ENCODE data around the gene RNF126.

Gene RNF126

GRCh38 chr19:661427-662196, 1.4 kb downstream of the RNF126 start:
- no peak for DNase-seq

GRCh38 chr19:660793-661426, 2.1 kb downstream of the RNF126 start:
- DNase-seq = no peak

- no peak for DNase-seq
These were observed 3.8 kb downstream of the RNF126 start for GRCh38 chr19:658916-659839.

- DNase-seq = no peak
These were observed 4.8 kb downstream of the RNF126 start for GRCh38 chr19:658059-658839.

- no peak for DNase-seq
These were observed 5.4 kb downstream of the RNF126 start for GRCh38 chr19:657611-658010.

GRCh38 chr19:656751-657559, 6.1 kb downstream of the RNF126 start:
- no peak for DNase-seq

- DNase-seq = no peak
These were observed 7.3 kb downstream of the RNF126 start for GRCh38 chr19:655691-656090.

GRCh38 chr19:653425-653824, 9.6 kb downstream of the RNF126 start:
- DNase-seq = no peak

GRCh38 chr19:652467-653389, 10.3 kb downstream of the RNF126 start:
- no peak for DNase-seq

- DNase-seq = no peak
These were observed 11.0 kb downstream of the RNF126 start for GRCh38 chr19:651991-652390.

GRCh38 chr19:651114-651818, 11.7 kb downstream of the RNF126 start:
- DNase-seq = no peak

GRCh38 chr19:650121-650520, 12.9 kb downstream of the RNF126 start:
- no peak for DNase-seq

- no peak for DNase-seq
These were observed 13.9 kb downstream of the RNF126 start for GRCh38 chr19:648904-649801.

- no peak for DNase-seq
These were observed 14.7 kb downstream of the RNF126 start for GRCh38 chr19:648305-648704.

- DNase-seq = no peak
These were observed 15.3 kb downstream of the RNF126 start for GRCh38 chr19:647566-648284.

- DNase-seq = no peak
These were observed 16.0 kb downstream of the RNF126 start for GRCh38 chr19:646779-647565.
